T-helper 1 cell (primary cell): ENCODE measurements around the gene PERM1.
A peak's percentile ranks its signal among the peaks of the same experiment; 100 is the strongest.
"Not testable (repeated sequence)": the region's sequence is repeated elsewhere in the genome, so short reads cannot be mapped to it uniquely, and the experiment has no call there.

Experiments
- DNase-seq, 5 donors: peaks; one replicate each; pipeline ENCODE4 v3.0.0-alpha.2; 2012 to 2020

Gene PERM1

DNA sequence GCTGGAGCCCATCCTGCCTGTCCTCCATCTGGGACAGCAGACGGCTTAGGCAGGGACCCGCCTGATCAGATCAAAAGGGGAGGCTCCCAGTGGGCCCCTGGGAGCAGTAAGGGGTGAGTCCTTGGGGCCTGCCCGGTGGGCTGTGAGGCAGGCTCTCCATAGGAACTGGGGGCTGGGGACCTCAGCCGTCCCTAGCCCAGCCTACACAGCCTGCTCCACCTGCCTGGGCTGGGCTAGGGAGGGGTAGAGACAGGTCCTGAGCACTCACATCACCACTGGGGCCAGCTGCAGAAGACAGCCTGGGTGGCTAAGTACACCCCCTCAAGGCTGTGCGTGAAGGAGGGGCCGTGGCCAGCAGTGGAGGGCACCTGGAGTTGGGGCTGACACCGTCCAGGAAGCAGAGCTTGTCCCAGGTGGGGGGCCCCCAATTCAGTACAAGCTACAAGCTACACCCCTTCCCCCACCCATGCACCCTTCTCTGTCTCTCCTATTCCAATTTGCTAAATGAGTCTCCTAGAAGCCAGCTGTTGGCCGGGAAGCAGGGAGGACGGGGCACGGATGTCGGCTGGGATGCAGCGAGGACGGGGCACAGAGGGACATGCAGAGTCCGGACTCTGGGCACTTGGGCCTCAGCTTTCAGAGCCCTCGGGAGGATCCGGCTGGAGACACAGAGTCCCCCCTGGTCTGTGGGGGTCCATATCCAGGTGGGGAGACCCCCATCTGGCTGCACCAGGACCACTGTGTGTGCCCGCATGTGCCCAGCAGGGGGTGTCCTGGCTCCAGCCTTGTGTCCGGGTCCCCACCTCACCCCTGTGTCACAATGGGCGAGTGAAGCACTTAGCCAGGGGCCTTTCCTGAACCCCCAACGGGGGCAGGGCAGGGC, 33.1 kb upstream of the PERM1 start:
- DNase-seq = no peak

DNA sequence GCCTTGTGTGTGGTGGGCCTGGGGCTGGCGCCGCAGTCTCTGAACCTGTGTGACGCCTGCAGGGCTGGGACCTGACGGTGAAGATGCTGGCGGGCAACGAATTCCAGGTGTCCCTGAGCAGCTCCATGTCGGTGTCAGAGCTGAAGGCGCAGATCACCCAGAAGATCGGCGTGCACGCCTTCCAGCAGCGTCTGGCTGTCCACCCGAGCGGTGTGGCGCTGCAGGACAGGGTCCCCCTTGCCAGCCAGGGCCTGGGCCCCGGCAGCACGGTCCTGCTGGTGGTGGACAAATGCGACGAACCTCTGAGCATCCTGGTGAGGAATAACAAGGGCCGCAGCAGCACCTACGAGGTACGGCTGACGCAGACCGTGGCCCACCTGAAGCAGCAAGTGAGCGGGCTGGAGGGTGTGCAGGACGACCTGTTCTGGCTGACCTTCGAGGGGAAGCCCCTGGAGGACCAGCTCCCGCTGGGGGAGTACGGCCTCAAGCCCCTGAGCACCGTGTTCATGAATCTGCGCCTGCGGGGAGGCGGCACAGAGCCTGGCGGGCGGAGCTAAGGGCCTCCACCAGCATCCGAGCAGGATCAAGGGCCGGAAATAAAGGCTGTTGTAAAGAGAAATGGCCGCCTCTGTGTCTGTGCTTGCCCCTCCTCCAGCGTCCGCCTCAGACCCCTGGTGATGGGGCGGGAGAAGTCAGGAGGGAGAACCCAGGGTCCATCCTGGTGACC, 32.2 kb upstream of the PERM1 start:
- DNase-seq = peak in 3 of 5 donors; percentile 35 to 41 (median 41)

DNA sequence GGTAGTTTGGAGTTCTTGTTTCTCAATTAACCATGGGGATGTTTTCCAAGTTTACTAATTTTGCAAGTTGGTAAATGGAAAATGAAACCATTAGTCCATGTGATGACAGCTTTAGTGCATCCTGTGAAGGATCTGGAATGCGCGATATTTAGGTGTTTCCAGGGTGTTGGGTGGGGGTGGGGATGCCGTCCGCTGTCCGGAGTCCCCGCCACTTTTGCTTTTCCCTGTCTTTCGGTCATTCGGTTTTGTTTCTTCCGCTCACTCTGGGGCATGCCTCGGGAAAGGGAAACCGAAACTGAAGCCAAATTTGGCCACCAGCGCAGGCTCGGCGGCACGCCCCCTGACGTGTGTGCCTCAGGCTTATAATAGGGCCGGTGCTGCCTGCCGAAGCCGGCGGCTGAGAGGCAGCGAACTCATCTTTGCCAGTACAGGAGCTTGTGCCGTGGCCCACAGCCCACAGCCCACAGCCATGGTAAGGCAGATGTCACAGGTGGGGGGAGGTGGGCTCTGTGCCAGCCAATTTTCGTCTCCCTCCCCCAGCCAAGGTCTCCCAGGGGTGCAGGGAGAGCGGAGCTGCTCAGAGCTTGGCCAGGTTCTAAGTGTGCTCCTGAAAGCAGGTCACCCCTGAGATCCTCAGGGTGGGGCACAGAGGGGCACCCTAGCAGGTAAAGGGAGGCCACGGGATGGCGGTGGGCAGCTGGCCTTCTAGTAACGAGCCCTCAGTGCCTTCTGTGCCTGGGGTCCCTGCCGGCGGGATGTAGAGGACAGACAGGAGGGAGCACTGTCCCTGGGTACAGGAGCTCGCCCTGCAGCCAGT, 31.4 kb upstream of the PERM1 start, which contains the start of gene ISG15:
ISG15 (plus strand) TSS at position 393 of the 817 bp plus-strand sequence; CDS start at position 470, 77 bp downstream.
- DNase-seq = peak; percentile 74 to 90 (median 85)

DNA sequence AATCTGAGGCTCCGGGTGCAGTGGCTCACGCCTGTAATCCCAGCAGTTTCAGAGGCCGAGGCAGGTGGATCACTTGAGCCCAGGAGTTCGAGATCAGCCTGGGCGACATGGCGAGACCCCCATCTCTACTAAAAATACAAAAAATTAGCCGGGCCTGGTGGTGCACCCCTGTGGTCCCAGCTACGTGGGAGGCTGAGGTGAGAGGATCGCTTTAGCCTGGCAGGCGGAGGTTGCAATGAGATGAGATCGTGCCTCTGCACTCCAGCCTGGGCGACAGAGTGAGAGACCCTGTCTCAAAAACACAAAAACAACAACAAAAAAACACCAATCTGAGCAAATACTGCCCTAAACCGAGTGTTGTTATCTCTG, 30.8 kb upstream of the PERM1 start:
- not testable (repeated sequence) for DNase-seq

DNA sequence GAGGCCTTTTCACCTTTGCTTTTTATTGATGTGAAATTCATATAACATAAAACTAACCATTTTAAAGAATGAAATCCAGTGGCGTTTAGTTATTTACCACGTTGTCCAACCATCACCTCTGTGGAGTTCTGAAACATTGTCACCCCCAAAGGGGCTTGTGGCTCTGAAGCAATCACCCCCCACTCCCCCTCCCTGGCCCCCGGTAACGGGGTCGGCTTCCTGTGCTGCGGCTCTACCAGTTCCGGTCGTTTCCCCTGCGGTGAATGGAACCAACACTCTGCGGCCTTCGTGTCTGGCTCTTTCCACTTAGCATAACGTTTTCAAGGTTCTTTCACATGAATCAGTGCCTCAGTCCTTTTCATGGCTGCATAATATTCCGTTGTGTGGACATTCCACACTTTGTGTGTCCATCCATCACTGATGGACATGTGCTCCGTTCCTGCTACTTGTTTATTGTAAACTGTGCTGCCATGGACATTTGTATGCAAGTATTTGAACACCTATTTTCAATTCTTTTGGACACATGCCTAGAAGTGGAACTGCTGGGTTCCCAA, 29.6 kb upstream of the PERM1 start:
- no peak for DNase-seq

DNA sequence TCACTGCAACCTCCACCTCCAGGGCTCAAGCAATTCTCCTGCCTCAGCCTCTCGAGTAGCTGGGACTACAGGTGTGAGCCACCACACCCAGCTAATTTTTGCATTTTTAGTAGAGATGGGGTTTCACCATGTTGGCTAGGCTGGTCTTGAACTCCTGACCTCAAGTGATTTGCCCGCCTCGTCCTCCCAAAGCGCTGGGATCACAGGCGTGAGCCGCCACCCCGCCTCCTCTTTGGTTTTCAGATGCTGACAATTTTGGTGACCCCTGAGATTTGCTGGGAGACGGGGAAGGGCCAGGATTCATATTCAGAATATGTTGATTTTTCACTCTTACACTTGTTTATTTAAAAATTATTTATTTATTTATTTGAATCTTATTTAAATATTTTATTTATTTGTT, 28.2 kb upstream of the PERM1 start:
- not testable (repeated sequence) for DNase-seq

DNA sequence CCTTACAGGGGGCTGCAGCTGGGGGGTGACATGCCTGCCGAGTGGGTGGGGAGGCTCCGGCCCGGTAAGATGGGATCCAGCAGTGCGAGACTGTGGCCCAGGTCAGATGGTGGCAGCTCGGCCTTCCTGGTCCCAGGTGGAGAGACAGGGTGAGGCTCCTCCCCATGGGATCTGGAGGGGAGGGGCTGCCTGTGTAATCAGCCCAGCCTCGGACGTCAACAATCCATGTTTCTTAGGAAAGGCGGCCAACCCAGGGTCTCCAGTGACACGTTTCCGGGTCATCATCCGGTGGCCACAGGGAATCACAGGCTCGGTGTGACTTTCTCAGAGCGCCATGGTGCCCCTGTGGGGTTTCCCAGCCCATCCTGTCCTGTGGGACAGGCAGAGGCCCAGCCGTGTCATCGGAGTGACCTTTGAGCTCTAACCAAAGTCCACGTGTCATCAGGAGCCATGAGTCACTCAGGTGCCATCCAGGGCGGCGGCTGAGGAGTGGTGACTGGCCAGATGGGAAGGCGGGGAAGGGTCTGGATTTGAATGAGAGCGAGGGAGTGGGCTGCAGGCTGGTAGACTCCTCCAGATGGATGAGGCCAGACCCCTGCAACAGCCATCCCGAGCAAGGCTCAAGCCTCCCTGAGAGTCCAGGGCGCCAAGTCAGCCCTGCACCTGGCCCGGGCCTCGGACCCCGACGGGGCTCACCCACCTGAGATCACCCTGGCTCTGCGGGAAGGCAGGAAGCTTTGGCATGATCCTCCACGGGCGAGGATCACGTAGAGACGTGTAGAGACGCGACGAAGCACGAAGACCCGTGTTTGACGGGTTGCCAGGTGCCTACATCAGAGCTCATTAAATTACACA, 24.6 kb upstream of the PERM1 start:
- no peak for DNase-seq

DNA sequence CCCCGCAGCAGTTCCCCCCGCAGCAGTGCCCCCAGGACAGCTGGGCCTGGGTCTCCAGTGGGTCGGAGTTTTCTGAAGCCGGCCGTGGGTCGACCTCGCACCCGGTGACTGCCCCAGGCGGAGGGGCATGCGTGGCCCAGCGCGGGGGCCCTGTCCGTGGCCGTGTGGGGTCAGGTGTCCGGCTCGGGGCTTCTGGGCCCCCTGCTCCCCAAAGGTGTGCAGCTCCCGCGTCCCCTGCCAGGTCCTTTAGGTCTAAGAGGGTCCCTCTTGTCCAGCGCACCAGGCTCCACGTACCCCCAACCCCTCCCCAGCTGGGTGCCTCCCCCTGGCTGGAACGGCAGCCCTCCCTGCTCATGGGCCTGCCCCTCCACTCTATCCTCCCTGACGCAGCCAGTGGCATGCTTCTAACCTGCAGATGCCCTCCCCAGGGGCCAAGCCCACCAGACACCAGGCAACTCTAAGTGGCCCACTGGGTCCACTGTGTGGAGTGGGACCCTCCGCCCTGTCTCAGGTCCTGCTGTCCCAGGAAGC, 23.9 kb upstream of the PERM1 start:
- no peak for DNase-seq

DNA sequence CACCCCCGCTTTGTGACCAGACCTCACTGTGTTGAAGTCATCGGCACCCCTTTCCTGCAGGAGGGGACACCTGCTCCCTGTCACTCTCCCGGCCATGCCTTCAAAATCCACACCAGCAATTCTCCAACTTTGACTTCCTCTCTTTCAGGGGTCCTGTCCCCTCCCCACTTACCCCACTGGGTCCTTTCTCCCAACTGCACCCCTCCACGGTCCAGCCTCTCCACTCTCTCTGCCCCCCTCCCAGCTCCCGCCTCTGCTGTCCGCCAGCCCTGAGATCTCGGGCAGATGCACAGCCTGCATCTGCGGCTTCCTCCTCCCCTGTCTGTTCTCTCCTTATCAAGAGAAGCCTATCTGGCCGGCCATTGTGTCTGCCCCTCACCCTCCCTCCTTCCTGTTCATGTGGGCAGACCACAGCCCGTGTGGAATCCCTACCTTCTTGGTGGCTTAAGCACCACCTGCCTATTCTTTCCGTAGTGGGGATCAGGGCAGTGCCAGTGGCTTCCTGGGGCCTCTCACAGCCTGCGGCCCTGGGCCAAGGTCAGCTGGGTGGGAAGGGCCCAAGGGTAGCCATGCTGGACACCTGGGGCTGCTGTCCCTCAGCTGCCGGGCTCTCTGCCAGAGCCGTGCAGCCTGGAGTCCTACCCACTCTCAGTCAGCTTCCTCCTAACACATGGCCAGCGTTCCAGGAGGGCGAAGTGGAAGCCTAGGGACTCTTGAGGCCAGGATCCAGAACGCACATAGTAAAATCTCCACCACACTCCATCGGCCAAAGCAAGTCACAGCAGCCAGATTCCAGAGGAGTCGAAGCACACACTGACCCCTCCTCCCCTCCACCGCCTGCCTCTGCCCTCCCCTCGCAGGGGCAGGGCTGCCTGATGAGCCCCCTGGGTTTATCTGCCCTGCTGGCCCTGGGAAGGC, 23.1 kb upstream of the PERM1 start:
- DNase-seq = no peak

DNA sequence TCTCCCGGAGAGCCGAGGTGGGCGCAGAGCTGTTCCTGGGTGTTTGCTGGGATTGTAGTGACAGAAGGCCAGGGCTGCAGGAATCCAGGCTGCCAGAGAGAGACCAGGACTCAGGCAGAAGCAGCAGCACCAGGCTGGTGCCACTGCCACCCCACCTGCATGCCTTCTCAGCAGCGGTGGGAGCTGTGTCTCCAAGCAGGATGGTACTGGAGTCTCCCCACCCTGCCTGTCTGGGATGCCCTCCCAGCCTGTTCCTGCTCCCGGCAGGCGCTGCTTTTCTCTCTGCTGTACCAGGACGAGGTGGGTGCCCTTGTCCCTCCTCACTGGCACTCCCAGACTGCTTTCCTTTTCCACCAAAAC, 22.5 kb upstream of the PERM1 start:
- DNase-seq = no peak

DNA sequence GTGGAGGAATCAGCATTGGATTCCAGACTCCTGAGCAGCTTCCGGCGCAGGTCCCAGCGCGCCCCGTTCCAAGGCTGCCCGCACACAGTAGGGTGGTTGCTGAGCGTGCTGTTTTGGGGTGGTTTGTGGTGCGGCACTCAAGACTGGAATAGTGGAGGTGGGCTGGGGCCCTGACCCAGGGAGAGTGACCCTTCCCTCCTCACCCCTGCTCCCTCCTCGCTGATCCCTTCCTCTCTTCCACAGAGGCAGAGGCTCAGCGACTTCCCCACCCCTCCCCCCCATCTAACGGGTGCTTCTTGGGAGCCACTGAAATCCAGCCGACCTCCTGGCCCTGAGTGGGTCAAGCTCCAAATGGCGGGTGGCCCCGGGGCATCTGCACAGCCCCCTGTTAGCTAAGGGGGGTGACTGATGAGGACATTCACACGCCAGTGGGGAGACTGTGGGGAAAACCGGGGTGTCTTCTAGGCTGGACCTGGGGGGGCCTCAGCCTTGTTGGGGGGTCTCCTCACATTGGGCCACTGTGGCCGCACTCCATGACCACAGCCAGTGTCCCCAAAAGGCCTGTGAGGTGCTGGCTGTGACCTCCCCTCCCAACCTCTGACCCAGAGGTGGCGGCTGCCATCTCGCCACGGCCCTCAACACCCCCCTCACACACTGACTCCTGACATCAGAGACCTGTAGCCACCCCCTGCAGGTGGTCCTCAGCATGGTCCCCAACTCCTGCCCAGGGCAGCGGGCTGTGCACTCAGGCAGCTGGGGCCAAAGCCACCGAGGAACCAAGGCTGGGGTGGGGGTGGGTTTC, 21.9 kb upstream of the PERM1 start:
- no peak for DNase-seq

DNA sequence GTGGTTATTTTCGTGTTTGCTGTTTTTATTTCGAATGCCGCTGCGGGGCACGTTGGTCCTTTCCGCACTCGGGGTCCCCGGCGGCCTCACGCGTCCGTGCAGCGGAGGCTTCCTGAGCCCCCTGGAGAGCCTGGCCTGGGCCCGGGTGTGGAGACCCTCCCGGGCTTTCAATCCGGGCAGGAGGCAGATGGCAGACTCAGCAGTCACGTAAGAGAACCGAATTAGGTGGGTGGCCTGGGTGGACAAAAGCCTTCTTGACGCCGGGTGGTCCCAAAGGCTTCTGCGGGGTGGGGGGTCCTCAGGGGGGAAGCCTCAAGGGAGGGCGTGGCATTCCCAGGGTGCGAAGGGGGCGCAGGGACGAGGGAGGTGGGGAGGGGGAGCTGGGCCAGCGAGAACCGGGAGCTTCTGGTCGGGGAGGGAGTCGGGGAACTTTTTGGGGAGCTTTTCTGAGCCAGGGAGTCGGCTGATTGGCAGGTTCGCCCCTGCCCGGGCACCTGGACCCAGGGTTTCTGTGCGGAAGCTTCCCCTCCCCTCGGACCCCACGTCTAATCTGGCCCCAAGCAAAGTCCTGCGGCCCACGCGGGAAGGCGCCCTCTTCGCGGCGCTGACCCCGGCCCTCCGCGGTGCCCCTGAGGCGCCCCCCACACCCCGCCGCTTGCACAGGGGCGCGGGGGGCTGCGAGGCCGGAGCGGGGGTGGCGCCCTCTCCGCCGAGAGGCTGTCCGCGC, 19.3 kb upstream of the PERM1 start:
- no peak for DNase-seq

DNA sequence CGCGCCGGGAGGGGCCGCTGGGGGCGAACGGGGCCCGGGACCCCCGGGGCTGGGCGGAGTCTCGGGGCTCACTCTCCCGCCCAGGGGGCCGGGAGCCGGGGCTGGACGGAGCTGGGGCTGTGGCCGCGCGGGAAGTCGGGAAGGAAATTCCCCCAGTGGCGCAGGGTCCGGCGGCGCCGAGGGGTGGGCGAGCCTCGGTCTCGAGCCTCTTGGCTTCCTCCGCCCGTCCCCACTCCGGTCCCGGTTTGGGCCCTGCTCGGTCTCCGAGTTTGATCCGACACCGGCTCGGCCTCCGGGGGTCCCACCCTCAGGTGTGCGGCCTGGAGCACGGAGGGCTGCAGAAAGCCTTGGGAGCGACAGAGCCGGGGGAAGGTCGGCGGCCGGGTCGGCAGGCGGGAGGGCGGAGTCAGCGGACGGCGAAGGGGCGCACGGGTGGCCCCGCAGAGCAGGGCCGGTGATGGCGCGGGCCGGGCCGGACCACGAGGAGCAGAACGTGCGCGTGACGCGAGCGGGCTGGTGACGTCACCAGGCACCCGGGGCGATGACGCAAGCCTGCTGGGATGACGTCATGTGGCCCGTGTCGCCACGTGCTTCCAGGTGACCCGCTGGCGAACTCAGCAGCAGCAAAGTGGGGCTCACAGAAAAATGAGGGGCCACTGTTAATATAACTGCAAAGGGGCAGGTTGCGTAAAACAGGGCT, 18.6 kb upstream of the PERM1 start:
- peak; percentile 42 to 70 (median 64) for DNase-seq

DNA sequence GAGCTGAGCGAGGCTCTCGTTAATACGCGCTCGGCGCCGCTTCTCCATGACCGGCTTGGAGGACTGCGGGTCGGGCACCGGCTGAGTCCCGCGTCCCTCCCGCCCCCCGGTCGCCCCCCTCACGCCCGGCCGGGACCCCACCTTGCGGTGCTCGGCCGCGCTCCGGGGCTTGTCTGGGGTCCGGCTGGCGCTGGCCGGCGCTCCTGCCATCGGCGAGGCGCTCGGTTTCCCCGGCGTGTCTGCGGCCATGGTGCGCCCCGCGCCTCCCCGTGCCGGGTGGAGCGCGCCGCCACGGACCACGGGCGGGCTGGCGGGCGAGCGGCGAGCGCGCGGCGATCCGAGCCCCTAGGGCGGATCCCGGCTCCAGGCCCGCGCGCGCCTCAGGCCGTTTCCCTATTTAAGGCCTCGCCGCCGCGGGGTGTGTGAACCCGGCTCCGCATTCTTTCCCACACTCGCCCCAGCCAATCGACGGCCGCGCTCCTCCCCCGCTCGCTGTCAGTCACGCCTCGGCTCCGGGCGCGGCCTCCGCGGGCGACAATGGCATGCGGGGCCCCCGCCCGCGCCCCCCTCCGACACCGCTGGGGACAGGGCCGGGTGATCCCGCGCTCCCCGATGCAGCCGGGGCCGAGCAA, 17.9 kb upstream of the PERM1 start, which contains the start of gene HES4:
HES4 (minus strand) TSS at position 373 of the 632 bp plus-strand sequence; CDS start at position 249, 124 bp downstream.
- peak in 3 of 5 donors; percentile 41 to 54 (median 50) for DNase-seq

DNA sequence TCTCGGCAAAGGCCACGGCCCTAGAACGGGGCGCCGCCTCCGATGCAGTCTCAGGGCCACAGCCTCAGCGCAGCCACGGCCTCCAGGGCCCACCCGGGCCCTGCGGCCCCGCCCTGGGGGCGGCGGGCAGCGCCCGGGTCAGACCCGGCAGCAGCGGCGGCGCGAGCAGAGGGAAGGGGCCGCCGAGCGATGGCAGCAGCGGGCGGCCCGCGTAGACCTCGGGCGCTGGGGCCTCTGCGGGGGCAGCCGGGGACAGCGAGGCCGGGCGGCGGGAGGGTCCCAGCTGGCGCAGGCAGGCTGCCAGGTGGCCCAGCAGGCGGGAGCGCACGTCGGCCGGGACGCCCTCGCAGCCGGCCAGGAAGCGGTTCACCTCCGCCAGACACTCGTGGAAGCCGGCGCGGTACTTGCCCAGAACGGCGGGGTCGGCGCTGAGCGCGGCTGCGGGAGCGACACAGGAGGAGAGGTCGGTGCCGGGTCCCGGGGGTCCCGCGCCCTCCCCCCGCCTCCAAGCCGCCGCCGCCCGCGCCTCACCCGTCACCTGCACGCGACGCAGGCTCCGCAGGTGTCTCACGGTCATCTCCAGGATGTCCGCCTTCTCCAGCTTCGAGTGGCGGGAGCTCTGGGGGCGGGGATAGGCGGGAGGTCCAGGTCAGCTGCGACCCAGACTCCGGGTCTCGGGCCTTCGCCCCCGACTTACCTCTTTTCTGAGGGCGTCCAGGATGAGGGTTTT, 17.3 kb upstream of the PERM1 start:
- DNase-seq = peak in 2 of 5 donors; percentile 29 to 36

DNA sequence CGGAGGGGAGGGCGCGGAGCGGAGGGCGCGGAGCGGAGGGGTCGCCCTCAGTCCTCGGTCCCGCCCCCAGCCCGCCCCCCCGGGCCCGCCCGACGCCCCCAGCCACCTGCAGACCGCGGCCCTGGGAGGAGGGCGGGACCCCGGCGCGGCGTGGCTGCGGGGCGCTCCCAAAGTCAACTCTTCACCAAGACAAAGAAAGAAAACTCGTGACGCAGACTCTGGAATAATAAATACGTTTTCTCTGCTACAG, 16.8 kb upstream of the PERM1 start:
- DNase-seq = no peak
